GM18858 (cell line): Measurements from ENCODE around the gene NPC1L1.

Source experiments
- ATAC-seq: cut with Tn5 transposase; IDR thresholded peaks from one replicate; pipeline ENCODE4 v1.9.1; 2021; ENCODE audit not compliant: unreplicated experiment

NPC1L1 gene

GRCh38 chr7:44472843-44473242 lies 68.3 kb downstream of the NPC1L1 start:
- ATAC-seq, result no peak

- no peak for ATAC-seq
These were observed 69.3 kb downstream of the NPC1L1 start for GRCh38 chr7:44471850-44472249.

- ATAC-seq, result no peak
These were observed 69.7 kb downstream of the NPC1L1 start for GRCh38 chr7:44471436-44471835.

- ATAC-seq, result no peak
These were observed 70.4 kb downstream of the NPC1L1 start for GRCh38 chr7:44470628-44471245.

GRCh38 chr7:44470135-44470479 lies 71.0 kb downstream of the NPC1L1 start:
- no peak for ATAC-seq

GRCh38 chr7:44469461-44470134 lies 71.5 kb downstream of the NPC1L1 start:
- no peak for ATAC-seq

- ATAC-seq, result no peak
These were observed 73.9 kb downstream of the NPC1L1 start for GRCh38 chr7:44467217-44467548.

- ATAC-seq, result no peak
These were observed 74.6 kb downstream of the NPC1L1 start for GRCh38 chr7:44466300-44467216.

GRCh38 chr7:44465490-44465889 lies 75.6 kb downstream of the NPC1L1 start:
- ATAC-seq, result no peak

- no peak for ATAC-seq
These were observed 77.8 kb downstream of the NPC1L1 start for GRCh38 chr7:44463169-44463808.
